HG02885 (cell line): ENCODE data around the gene TSPAN13.

Source experiments
- ATAC-seq: cut with Tn5 transposase; IDR thresholded peaks from one replicate; pipeline ENCODE4 v1.9.1; 2021; ENCODE audit warnings: mild to moderate bottlenecking; ENCODE audit not compliant: unreplicated experiment, poor library complexity

The TSPAN13 gene

GRCh38 chr7:16770657-16771329 is 17.2 kb downstream of the TSPAN13 start:
- ATAC-seq: no peak

DNA sequence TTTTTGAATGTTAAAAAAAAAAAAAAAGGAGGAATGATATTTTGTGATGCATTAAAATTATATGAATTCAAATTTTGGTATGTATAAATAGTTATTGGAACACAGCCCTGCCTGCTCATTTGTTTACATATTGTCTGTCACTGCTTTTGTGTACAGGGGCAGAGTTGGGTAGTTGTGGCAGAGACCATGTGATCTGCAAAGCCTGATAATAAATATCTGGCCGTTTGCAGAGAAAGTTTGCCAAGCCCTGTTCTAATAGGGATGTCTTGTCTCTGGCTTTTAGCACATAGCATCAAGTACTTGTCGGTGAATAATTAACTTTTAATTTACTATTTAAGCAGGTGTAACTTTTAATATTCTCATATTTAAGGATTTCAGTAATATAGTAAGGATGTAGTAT is 19.8 kb downstream of the TSPAN13 start:
- ATAC-seq: no peak

GRCh38 chr7:16773884-16774283 is 20.3 kb downstream of the TSPAN13 start:
- ATAC-seq: no peak

DNA sequence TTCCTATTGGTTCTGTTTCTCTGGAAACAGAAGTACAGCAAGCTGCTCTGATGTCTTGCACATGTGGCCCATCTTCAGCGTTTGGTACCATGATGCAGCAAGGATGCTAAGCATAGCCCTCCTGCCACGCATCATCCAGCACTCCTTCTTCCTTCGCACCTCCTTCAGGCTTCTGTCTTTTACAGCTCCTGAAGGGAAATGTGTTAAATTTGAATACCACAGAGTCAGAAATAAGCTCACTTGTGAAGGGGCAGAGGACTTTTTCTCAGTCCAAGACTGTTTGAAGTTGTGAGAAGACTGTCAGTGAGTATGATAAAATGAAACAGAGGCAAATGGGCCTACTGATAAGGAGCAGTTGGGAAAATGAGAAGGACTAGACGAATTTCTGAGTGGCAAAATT is 20.7 kb downstream of the TSPAN13 start:
- ATAC-seq: no peak

GRCh38 chr7:16774986-16775385 is 21.4 kb downstream of the TSPAN13 start:
- no peak for ATAC-seq

GRCh38 chr7:16776053-16776452 is 22.5 kb downstream of the TSPAN13 start:
- ATAC-seq: no peak

GRCh38 chr7:16778476-16778875 is 24.9 kb downstream of the TSPAN13 start:
- no peak for ATAC-seq

DNA sequence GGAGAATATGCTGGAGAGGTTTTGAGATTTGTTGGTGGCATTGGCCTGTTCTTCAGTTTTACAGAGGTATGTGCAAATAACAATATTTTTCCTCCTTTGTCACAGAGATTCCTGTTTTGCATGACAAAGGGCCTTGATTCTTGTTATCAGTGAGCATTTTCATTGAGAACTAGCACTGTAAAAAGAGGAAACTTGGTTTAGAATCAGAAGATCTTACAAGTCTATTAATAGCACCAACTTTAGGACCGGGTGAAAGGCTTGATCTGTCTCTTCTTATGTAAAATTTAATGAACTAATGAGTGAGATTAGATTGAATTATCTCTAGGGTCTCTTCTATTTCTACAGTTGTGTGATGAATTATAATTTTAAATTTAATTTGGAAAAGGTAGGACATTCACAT is 25.5 kb downstream of the TSPAN13 start:
- no peak for ATAC-seq

- no peak for ATAC-seq
Measured at GRCh38 chr7:16780596-16780995, 27.0 kb downstream of the TSPAN13 start.

- ATAC-seq: no peak
Measured at GRCh38 chr7:16785321-16785720, 31.8 kb downstream of the TSPAN13 start.

DNA sequence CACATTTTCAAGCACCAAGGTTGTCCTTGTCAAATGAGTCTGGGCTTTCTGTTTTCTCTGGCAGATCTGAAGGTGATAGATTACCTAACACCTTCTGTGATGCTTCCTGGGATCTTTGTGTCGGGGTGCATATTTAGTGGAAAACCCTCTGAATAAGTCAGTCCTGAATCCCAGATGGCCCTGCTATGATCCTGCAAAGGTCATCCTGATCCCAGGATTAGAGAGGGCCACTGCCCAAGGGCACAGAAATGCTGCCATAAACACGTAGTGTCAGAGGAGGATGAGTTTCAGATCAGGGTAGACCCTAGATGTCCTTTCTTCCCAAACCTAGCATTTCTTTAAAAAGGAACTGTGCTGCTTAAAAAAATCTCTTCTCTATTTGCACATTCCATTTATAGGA is 32.3 kb downstream of the TSPAN13 start:
- ATAC-seq: no peak

- no peak for ATAC-seq
Measured at GRCh38 chr7:16786257-16786656, 32.7 kb downstream of the TSPAN13 start.

- ATAC-seq: no peak
Measured at GRCh38 chr7:16787127-16787526, 33.6 kb downstream of the TSPAN13 start.

DNA sequence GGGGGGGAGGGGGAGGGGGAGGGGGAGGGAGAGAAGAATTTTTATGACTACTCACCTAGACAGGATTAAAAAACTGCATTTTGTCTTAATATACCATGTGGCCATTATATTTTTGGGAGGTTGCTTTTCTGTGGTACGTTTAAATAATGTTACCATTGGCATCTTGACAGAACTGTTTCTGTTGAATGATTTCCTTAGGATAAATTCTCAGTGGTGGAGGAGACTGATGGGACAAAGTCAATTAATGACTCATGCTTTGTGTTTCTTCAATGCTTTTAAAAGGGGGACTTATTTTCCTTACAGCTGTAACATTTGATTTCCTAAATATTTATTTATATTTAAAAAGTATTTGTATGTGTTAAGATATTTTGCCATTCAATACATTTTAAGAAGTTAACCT is 37.5 kb downstream of the TSPAN13 start:
- ATAC-seq: no peak

DNA sequence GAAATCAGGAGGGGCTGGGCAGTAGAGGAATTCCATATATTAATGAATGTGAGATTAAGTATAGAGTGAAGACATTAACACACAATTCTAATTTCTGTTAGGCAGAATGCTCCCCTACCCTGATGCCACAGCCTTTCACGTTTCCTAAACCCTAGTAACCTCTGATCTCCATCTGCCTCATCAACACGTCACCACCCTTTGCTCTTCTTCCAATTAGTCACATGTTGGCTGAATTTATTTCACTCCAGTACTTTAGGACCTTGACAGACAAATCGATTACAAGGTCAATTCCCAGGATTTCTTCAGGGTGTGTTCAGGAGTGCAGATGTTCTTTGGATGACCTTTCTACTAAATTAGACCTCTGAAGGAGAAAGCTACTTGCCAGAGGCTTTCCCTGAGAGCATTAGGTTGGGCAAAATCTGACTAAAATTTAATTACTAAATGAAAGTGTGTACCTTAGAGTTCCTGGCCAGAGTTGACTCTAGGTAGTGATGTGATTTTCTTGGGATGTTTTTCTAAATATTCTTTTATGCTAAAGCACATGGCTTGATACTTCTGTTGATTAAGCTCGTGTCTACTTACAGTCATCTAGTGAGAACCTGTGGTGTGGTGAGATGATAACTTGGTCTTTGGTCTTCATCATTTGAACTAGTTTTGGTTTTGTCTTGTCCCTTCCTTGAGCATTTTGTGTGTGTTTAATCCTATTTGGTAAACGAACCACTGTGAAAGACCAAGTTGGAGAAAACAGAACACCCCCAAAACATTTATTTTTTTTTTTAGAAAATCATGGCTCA is 38.5 kb downstream of the TSPAN13 start:
- no peak for ATAC-seq

GRCh38 chr7:16794986-16795385 is 41.4 kb downstream of the TSPAN13 start:
- no peak for ATAC-seq

- no peak for ATAC-seq
Measured at GRCh38 chr7:16795624-16796023, 42.1 kb downstream of the TSPAN13 start.

DNA sequence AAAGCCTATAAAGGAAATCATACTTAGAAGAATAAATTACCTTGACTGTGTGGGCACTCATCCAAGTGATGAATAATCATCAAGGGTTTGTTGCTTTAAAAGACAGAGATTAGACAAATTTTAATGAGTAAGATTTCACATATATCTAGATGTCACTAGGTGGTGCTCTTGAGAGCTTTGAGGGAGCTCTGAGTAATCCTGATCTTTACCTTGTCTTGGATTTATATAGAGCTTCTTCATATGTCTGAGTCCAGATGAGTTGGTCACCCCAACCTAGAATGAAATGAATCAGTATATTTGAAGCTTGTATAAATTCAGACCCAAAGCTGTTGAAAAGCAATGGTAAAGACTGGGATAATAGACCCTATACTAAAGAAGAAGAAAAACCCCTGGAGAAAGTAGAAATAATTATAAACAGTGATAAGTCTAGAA is 47.6 kb downstream of the TSPAN13 start:
- peak; percentile 81 for ATAC-seq

DNA sequence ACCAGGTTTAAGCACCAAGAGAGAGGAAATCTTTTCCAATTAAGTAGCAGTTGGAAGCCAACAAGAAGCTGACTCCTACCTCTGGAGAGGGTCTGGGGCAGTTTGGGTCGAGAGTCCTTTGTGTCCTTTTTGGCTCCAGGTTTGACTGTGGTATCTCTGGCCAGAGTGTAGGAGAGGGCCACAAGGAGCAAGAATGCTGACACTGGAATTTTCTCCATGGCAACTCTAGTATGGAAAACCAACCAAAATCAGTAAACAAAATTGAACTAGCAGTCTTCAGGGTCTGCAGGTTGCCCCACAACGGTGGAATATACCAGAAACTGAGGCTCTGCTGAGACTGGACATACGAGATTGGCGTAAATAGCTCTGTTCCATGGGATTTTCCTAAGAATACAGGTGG is 48.0 kb downstream of the TSPAN13 start:
- ATAC-seq: no peak

- ATAC-seq: no peak
Measured at GRCh38 chr7:16803125-16803524, 49.6 kb downstream of the TSPAN13 start.

- no peak for ATAC-seq
Measured at GRCh38 chr7:16803881-16804673, 50.5 kb downstream of the TSPAN13 start.
